A549 (cell line): ENCODE results near the gene WASF2. TPM values are rescaled to one million over a fixed set of nuclear protein-coding genes. Genes with fewer than 3 reads are reported as not detected.

Experiments used
- ATAC-seq, 2 experiments: fragments of 200-7000 bp in 1 of 2; fragments of >200 bp in 1 of 2; cut with Nextera tagmentation in 1 of 2; cut with Tn5 transposase in 1 of 2; 3 replicates each; pipeline versions ENCODE4 v1.8.0 to v1.9.1; 2018 to 2020; ENCODE audit warnings: mild to moderate bottlenecking in 1 of 2, moderate library complexity in 1 of 2
- CTCF ChIA-PET: fragments of 300-600 bp; sonication (Branson Sonifier 250); formaldehyde crosslinking; extraction: SDS; loops from one replicate; lab custom pipeline; 2021; ENCODE audit warnings: antibody characterized with exemption, inconsistent platforms; lab: Yijun Ruan, JAX
- POLR2A ChIA-PET: fragments of 350-600 bp; formaldehyde crosslinking; extraction: SDS; loops from one replicate; lab custom pipeline; 2021; ENCODE audit warnings: antibody characterized with exemption, inconsistent platforms; lab: Yijun Ruan, JAX
- DNase-seq, 2 experiments: peaks; one replicate each; pipeline versions ENCODE4 v3.0.0 to v3.0.0-alpha.2; 2011 to 2016; ENCODE audit warnings: low read depth in 1 of 2, low spot score in 1 of 2
- FAIRE-seq: peaks from 2 replicates; lab custom pipeline; 2011; peaks lifted over from hg19 to GRCh38; lab: Jason Lieb, UNC
- H3K27ac ChIP-seq, 2 experiments: fragments of >200 bp; sonication (Bioruptor Twin); formaldehyde crosslinking; 3 replicates each; pipeline ENCODE4 v1.5.1; 2016 to 2017
- H3K4me1 ChIP-seq: fragments of >200 bp; sonication (Bioruptor Twin); formaldehyde crosslinking; 3 replicates; pipeline ENCODE4 v1.6.1; 2016
- H3K4me2 ChIP-seq: fragments of >200 bp; sonication (Bioruptor Twin); formaldehyde crosslinking; 3 replicates; pipeline ENCODE4 v1.6.1; 2016
- H3K4me3 ChIP-seq: fragments of >200 bp; sonication (Bioruptor Twin); formaldehyde crosslinking; 3 replicates; pipeline ENCODE4 v1.5.1; 2016
- H3K9me3 ChIP-seq: fragments of >200 bp; sonication (Bioruptor Twin); formaldehyde crosslinking; 3 replicates; pipeline ENCODE4 v1.6.1; 2016
- BHLHE40 ChIP-seq: IDR thresholded peaks from 2 replicates; pipeline ENCODE4 v1.6.1; 2012; ENCODE audit warnings: low read depth, low read length, inconsistent platforms
- CEBPB ChIP-seq, 2 experiments: fragments of >200 bp in 1 of 2; sonication (Bioruptor Twin) in 1 of 2; formaldehyde crosslinking in 1 of 2; IDR thresholded peaks; 2 replicates each; pipeline ENCODE4 v1.6.1; 2012 to 2016
- CHD2 ChIP-seq: fragments of 150-350 bp; IDR thresholded peaks from 2 replicates; pipeline ENCODE4 v1.6.1; 2014; ENCODE audit warnings: low read length; ENCODE audit not compliant: partially characterized antibody
- CHD4 ChIP-seq: fragments of 200-600 bp; sonication (generic); IDR thresholded peaks from 2 replicates; pipeline ENCODE4 v1.6.1; 2016; ENCODE audit warnings: antibody characterized with exemption, mild to moderate bottlenecking, borderline replicate concordance
- CTCF ChIP-seq: fragments of >200 bp; sonication (Bioruptor Twin); formaldehyde crosslinking; IDR thresholded peaks from 3 replicates; pipeline ENCODE4 v1.5.1; 2016
- EHF ChIP-seq: fragments of 250-450 bp; sonication (Bioruptor Pico); IDR thresholded peaks from 2 replicates; pipeline ENCODE4 v1.5.0; 2020; ENCODE audit warnings: mild to moderate bottlenecking
- FOSB ChIP-seq: fragments of 250-450 bp; sonication (Bioruptor Pico); IDR thresholded peaks from 2 replicates; pipeline ENCODE4 v1.5.0; 2020; ENCODE audit warnings: mild to moderate bottlenecking, moderate library complexity
- GATA3 ChIP-seq: IDR thresholded peaks from 2 replicates; pipeline ENCODE4 v1.6.1; 2012; ENCODE audit warnings: borderline replicate concordance
- HDAC2 ChIP-seq: fragments of 200-600 bp; sonication (generic); IDR thresholded peaks from 2 replicates; pipeline ENCODE4 v1.6.1; 2016
- HMGXB4 ChIP-seq: fragments of 250-450 bp; sonication (Bioruptor Pico); IDR thresholded peaks from 2 replicates; pipeline ENCODE4 v1.5.0; 2021; ENCODE audit warnings: mild to moderate bottlenecking, moderate library complexity, borderline replicate concordance
- HOXA7 ChIP-seq: fragments of 250-450 bp; sonication (Bioruptor Pico); IDR thresholded peaks from 2 replicates; pipeline ENCODE4 v1.5.0; 2020; ENCODE audit warnings: mild to moderate bottlenecking, moderate library complexity
- JUN ChIP-seq, 2 experiments: fragments of >200 bp; sonication (Bioruptor Twin); formaldehyde crosslinking; IDR thresholded peaks; 2 replicates in 1 of 2; 3 replicates in 1 of 2; pipeline ENCODE4 v1.6.1; 2016 to 2017
- JUNB ChIP-seq: fragments of >200 bp; sonication (Bioruptor Twin); formaldehyde crosslinking; IDR thresholded peaks from 2 replicates; pipeline ENCODE4 v1.6.1; 2016
- NPAS2 ChIP-seq: fragments of 250-450 bp; sonication (Bioruptor Pico); IDR thresholded peaks from 2 replicates; pipeline ENCODE4 v1.8.0; 2022; ENCODE audit warnings: mild to moderate bottlenecking, moderate library complexity, borderline replicate concordance
- RAD21 ChIP-seq, 2 experiments: fragments of >200 bp in 1 of 2; sonication (Bioruptor Twin) in 1 of 2; formaldehyde crosslinking in 1 of 2; IDR thresholded peaks in 1 of 2; conservative IDR thresholded peaks in 1 of 2; 2 replicates in 1 of 2; 3 replicates in 1 of 2; pipeline ENCODE4 v1.6.1; 2012 to 2018; ENCODE audit warnings: inconsistent platforms in 1 of 2
- RCOR1 ChIP-seq: fragments of 150-350 bp; IDR thresholded peaks from 2 replicates; pipeline ENCODE4 v1.6.1; 2014; ENCODE audit warnings: antibody characterized with exemption, low read length, low read depth
- RNF2 ChIP-seq: fragments of 200-600 bp; sonication (generic); IDR thresholded peaks from 2 replicates; pipeline ENCODE4 v1.6.1; 2016; ENCODE audit warnings: low read depth, mild to moderate bottlenecking, antibody characterized with exemption, moderate library complexity, borderline replicate concordance
- SMC3 ChIP-seq: fragments of >200 bp; sonication (Bioruptor Twin); formaldehyde crosslinking; IDR thresholded peaks from 3 replicates; pipeline ENCODE4 v1.6.1; 2018; ENCODE audit warnings: inconsistent platforms
- SREBF2 ChIP-seq: fragments of 450-650 bp; IDR thresholded peaks from 2 replicates; pipeline ENCODE4 v1.6.1; 2014; ENCODE audit warnings: mild to moderate bottlenecking, moderate library complexity
- USF2 ChIP-seq: fragments of 450-650 bp; IDR thresholded peaks from 2 replicates; pipeline ENCODE4 v1.6.1; 2014; ENCODE audit warnings: antibody characterized with exemption
- ZC3H11A ChIP-seq: fragments of 450-650 bp; IDR thresholded peaks from 2 replicates; pipeline ENCODE4 v1.6.1; 2014; ENCODE audit warnings: antibody characterized with exemption, mild to moderate bottlenecking
- ZFP36 ChIP-seq: fragments of 450-650 bp; IDR thresholded peaks from 2 replicates; pipeline ENCODE4 v1.6.1; 2014; ENCODE audit warnings: borderline replicate concordance; ENCODE audit not compliant: partially characterized antibody
- WGBS: methylation state at CpG from one replicate; pipeline ENCODE4 v1.1.6; 2017; ENCODE audit errors: missing lambda C conversion rate; 5-methylcytosine and 5-hydroxymethylcytosine counted together
- polyA plus RNA-seq, 4 experiments: library from polyadenylated mRNA; depleted of rRNA in 3 of 4; stranded (reverse); fragments of >200 nt; fragmentation: RNase III in 1 of 4; extraction: RNeasy Plus Mini Kit Qiagen cat#74134 plus additional on column Dnase treatment in 1 of 4; gene quantifications; 2 replicates in 3 of 4; 3 replicates in 1 of 4; pipeline ENCODE4 v1.2.3, GENCODE V29; 2011 to 2017

Gene WASF2
- polyA plus RNA-seq, 2 of the 4 experiments (the other 2 are of a cell fraction), result 22.7 to 44.9 TPM

- no peak for DNase-seq
- H3K4me3 ChIP-seq, result no peak overlapping the region
- no peak overlapping the region for H3K27ac ChIP-seq
- H3K4me2 ChIP-seq, result no peak overlapping the region
- TF ChIP-seq RCOR1, result no peak
- TF ChIP-seq JUN (IDR thresholded peaks at IDR 0.05), result no peak
- TF ChIP-seq RNF2, result no peak
- no peak for TF ChIP-seq CEBPB (IDR thresholded peaks at IDR 0.05)
- no peak for TF ChIP-seq ZFP36
- no peak for TF ChIP-seq GATA3
- no peak for TF ChIP-seq RAD21 (conservative IDR thresholded peaks at IDR 0.05 in 1 of 2, IDR thresholded peaks at IDR 0.05 in 1 of 2)
- no peak for TF ChIP-seq ZC3H11A
- TF ChIP-seq HMGXB4, result no peak
- no peak for TF ChIP-seq SREBF2
- TF ChIP-seq BHLHE40, result no peak
- no peak for TF ChIP-seq CHD2
- no peak for TF ChIP-seq CTCF
- no peak for TF ChIP-seq HOXA7 (CRISPR knock-in tag)
- TF ChIP-seq FOSB (CRISPR knock-in tag), result no peak
- WGBS, result 92% methylated on average over 8 of the region's 9 CpGs
- no peaks in the 10 kb centered on the region for H3K9me3 ChIP-seq
- CTCF ChIA-PET, result interaction anchor here (0.5 to 1.0 kb wide), 3 partner anchors 13 to 35 kb away, joined by 3 to 5 read pairs (median 3); no protein-coding TSS in a partner anchor
- no peak for FAIRE-seq
- POLR2A ChIA-PET, result no interaction called here
- peaks cover 17% of the 10 kb centered on the region for H3K4me1 ChIP-seq
- ATAC-seq, result no peak
Observed at GRCh38 chr1:27521861-27522431, 32.0 kb upstream of the WASF2 start.

- Histone ChIP-seq H3K4me3 (no peak overlapping the region), H3K27ac (no peak overlapping the region), H3K4me1 (peaks cover 17% of the 10 kb centered on the region), H3K4me2 (no peak overlapping the region), H3K9me3 (no peaks in the 10 kb centered on the region)
- CTCF ChIA-PET, result interaction anchor here (0.9 to 1.3 kb wide), 3 partner anchors 15 to 35 kb away, joined by 3 to 5 read pairs (median 3); no protein-coding TSS in a partner anchor
- TF ChIP-seq EHF (CRISPR knock-in tag) (no peak), GATA3 (no peak), HMGXB4 (no peak), SMC3 (no peak), ZC3H11A (no peak), HDAC2 (no peak), SREBF2 (no peak), JUNB (no peak), USF2 (no peak), CHD4 (no peak), NPAS2 (CRISPR knock-in tag) (no peak)
- no peak for ATAC-seq
- no peak for DNase-seq
- no peak for FAIRE-seq
- POLR2A ChIA-PET, result no interaction called here
- 80% methylated on average over 8 of the region's 20 CpGs for WGBS
Observed at GRCh38 chr1:27521336-27521831, 31.4 kb upstream of the WASF2 start.
